Adrenal gland (tissue), 12 donors: ENCODE results near the gene PRPF8. TPM values are rescaled to one million over a fixed set of nuclear protein-coding genes. Genes with fewer than 3 reads are reported as not detected.

Experiments
- DNase-seq, 7 donors: peaks; one replicate each; pipeline ENCODE4 v3.0.0-alpha.2; 2019 to 2020
- H3K27ac ChIP-seq, 5 donors: fragments of 200-600 bp; sonication (generic) in 4 of 5; 1 replicate in 3 of 5; 2 replicates in 2 of 5; pipeline versions ENCODE4 v1.5.1 to v1.8.0; 2016 to 2020; ENCODE audit warnings: mild to moderate bottlenecking in 1 of 5
- H3K27me3 ChIP-seq: fragments of 200-600 bp; 2 replicates; pipeline ENCODE4 v1.8.0; 2021
- H3K36me3 ChIP-seq, 2 donors: fragments of 200-600 bp; replicated peaks in 1 of 2; 1 replicate in 1 of 2; 2 replicates in 1 of 2; pipeline versions ENCODE4 v1.5.1 to v1.8.0; 2018 to 2022
- H3K4me1 ChIP-seq, 2 donors: fragments of 200-600 bp; replicated peaks in 1 of 2; 1 replicate in 1 of 2; 2 replicates in 1 of 2; pipeline versions ENCODE4 v1.5.1 to v1.8.0; 2018 to 2021
- H3K4me3 ChIP-seq, 4 donors: fragments of 200-600 bp; sonication (generic) in 3 of 4; one replicate each; pipeline ENCODE4 v1.5.1; 2016 to 2018
- H3K9me3 ChIP-seq, 3 donors: fragments of 200-600 bp; sonication (generic) in 1 of 3; replicated peaks in 1 of 3; 1 replicate in 2 of 3; 2 replicates in 1 of 3; pipeline versions ENCODE4 v1.5.1 to v1.8.0; 2016 to 2021
- CTCF ChIP-seq, 6 experiments: fragments of 450-650 bp in 4 of 6; fragments of 200-600 bp in 2 of 6; sonication (generic) in 1 of 6; IDR thresholded peaks; 1 replicate in 5 of 6; 2 replicates in 1 of 6; pipeline versions ENCODE4 v1.5.1 to v1.8.0; 2016 to 2021; ENCODE audit warnings: antibody characterized with exemption in 6 of 6, mild to moderate bottlenecking in 2 of 6, moderate library complexity in 1 of 6
- POLR2A ChIP-seq, 2 donors: fragments of 450-650 bp; IDR thresholded peaks; one replicate each; pipeline ENCODE4 v1.6.1; 2017; ENCODE audit warnings: antibody characterized with exemption in 2 of 2, mild to moderate bottlenecking in 2 of 2, moderate library complexity in 1 of 2
- WGBS, 4 donors: extraction: QIAGEN DNeasy Blood & Tissue Kit in 2 of 4; methylation state at CpG; one replicate each; pipeline versions ENCODE4 v1.1.5 to v1.1.7; 2013 to 2017; 5-methylcytosine and 5-hydroxymethylcytosine counted together
- intact Hi-C, 2 donors: fragments of 100-400 bp; cut with DNase I; formaldehyde crosslinking; loops; one replicate each; pipeline versions ENCODE4 v1.14.1 to v1.15.0; 2022 to 2023
- microRNA counts, 2 donors: library from miRNA; unstranded; fragments of <30 nt; microRNA quantifications; one replicate each; lab custom pipeline; 2016
- polyA plus RNA-seq, 3 donors: library from polyadenylated mRNA; stranded (reverse); fragments of 200-250 nt in 2 of 3; fragments of 350-450 nt in 1 of 3; fragmentation: Illumina TruSeq in 1 of 3; extraction: RNeasy Lipid Tissue Mini Kit (QIAGEN cat#74804) in 1 of 3; gene quantifications; one replicate each; pipeline ENCODE4 v1.2.3, GENCODE V29; 2013 to 2014
- small RNA-seq, 2 donors: library from RNA; depleted of rRNA; stranded (forward); fragments of <200 nt; gene quantifications; one replicate each; pipeline ENCODE3, GENCODE V24; 2016
- total RNA-seq, 9 donors: library from RNA; depleted of rRNA in 4 of 9; stranded (reverse); fragments of >200 nt in 4 of 9; fragments of 120-200 nt in 1 of 9; fragmentation: NEBNext Ultra II Directional in 1 of 9; extraction: Animal tissue kit (Norgen Biotek cat#: 25700) in 1 of 9; gene quantifications; one replicate each; pipeline versions ENCODE4 v1.1.0 to v1.2.4, GENCODE V29; 2013 to 2023
- donor health status: healthy with polysubstance abuse.
- donor health status: Bipolar disorder and iron deficiency.
- donor health status: DM: yes; HTN: yes; CAD: no.
- donor health status: DM: no; HTN: no; CAD: no.
- donor health status: DM: no; HTN: no; CAD: no.
- donor health status: DM: yes; HTN: yes; CAD: no.

The PRPF8 gene
- total and polyA plus RNA-seq, 12 donors: 107 to 748 (median 212) TPM

- Histone ChIP-seq H3K4me1 (peaks cover 0 to under 1% of the 10 kb centered on the region in 2 donors), H3K4me3 (no peak overlapping the region), H3K9me3 (no peaks in the 10 kb centered on the region), H3K27ac (no peak overlapping the region), H3K27me3 (no peaks in the 10 kb centered on the region), H3K36me3 (no peaks in the 10 kb centered on the region)
- DNase-seq: no peak
- TF ChIP-seq CTCF (IDR thresholded peaks at IDR 0.05): no peak
- TF ChIP-seq POLR2A (IDR thresholded peaks at IDR 0.05): no peak
- intact Hi-C loops: no loop called here
- 94 to 98% (median 95%) methylated on average over 9 to 14 of the region's 14 CpGs for WGBS, 4 donors
Measured at GRCh38 chr17:1601571-1601970, 83.1 kb downstream of the PRPF8 start.

MicroRNAs within 50 kb of the gene (microRNA counts, 767-probe panel; counts per million panel counts)
- 6,870 to 8,206 counts per million in 2 donors for microRNA hsa-miR-22-3p (lab: Ali Mortazavi, UCI)

Small RNAs within 50 kb of the gene (small RNA-seq; reads per million reads assigned to genes)
- 0 reads per million in 2 donors for gene RN7SL105P

Other genes with a start within 250 kb of the PRPF8 start
- 10 to 100 TPM; 49.6 to 80.6 (median 59.6) TPM for gene CRK, start 228.6 kb downstream of the PRPF8 start, total RNA-seq
- 10 to 100 TPM; 20.3 to 62.7 (median 23.0) TPM for gene CRK, start 228.6 kb downstream of the PRPF8 start, polyA plus RNA-seq
- 100 to 1,000 TPM in 1 of 9 donors, 10 to 100 TPM in 8; 11.6 to 103 (median 72.1) TPM for gene MYO1C, start 192.2 kb downstream of the PRPF8 start, total RNA-seq
- gene MYO1C, start 192.2 kb downstream of the PRPF8 start, polyA plus RNA-seq: 10 to 100 TPM; 35.6 to 71.4 (median 71.3) TPM
- 10 to 100 TPM; 11.1 to 91.6 (median 37.7) TPM for gene INPP5K, start 168.3 kb downstream of the PRPF8 start, total RNA-seq
- 10 to 100 TPM; 22.6 to 41.1 (median 34.0) TPM for gene INPP5K, start 168.3 kb downstream of the PRPF8 start, polyA plus RNA-seq
- 100 to 1,000 TPM in 1 of 9 donors, 10 to 100 TPM in 8; 20.0 to 107 (median 51.9) TPM for gene PITPNA, start 122.1 kb downstream of the PRPF8 start, total RNA-seq
- 100 to 1,000 TPM in 1 of 3 donors, 10 to 100 TPM in 2; 16.4 to 157 (median 17.8) TPM for gene PITPNA, start 122.1 kb downstream of the PRPF8 start, polyA plus RNA-seq
- 10 to 100 TPM in 8 of 9 donors, 1 to 10 TPM in 1; 4.8 to 32.5 (median 18.4) TPM for gene SLC43A2, start 56.0 kb downstream of the PRPF8 start, total RNA-seq
- gene SLC43A2, start 56.0 kb downstream of the PRPF8 start, polyA plus RNA-seq: 10 to 100 TPM in 1 of 3 donors, 1 to 10 TPM in 2; 6.8 to 17.2 (median 7.5) TPM
- gene SCARF1, start 39.1 kb downstream of the PRPF8 start, total RNA-seq: 10 to 100 TPM in 7 of 9 donors, 1 to 10 TPM in 2; 4.0 to 24.8 (median 18.1) TPM
- gene SCARF1, start 39.1 kb downstream of the PRPF8 start, polyA plus RNA-seq: 10 to 100 TPM in 2 of 3 donors, under 1 TPM in 1; 0.81 to 19.1 (median 10.5) TPM
- gene RILP, start 35.0 kb downstream of the PRPF8 start, total RNA-seq: 10 to 100 TPM; 13.8 to 78.3 (median 29.9) TPM
- 10 to 100 TPM; 37.9 to 46.5 (median 40.4) TPM for gene RILP, start 35.0 kb downstream of the PRPF8 start, polyA plus RNA-seq
- gene TLCD2, start 25.5 kb upstream of the PRPF8 start, total RNA-seq: 10 to 100 TPM in 5 of 9 donors, 1 to 10 TPM in 4; 6.8 to 48.7 (median 11.4) TPM
- 10 to 100 TPM in 1 of 3 donors, 1 to 10 TPM in 2; 4.3 to 58.8 (median 7.2) TPM for gene TLCD2, start 25.5 kb upstream of the PRPF8 start, polyA plus RNA-seq
- gene WDR81, start 39.8 kb upstream of the PRPF8 start, total RNA-seq: 10 to 100 TPM; 17.6 to 88.8 (median 44.2) TPM
- 10 to 100 TPM in 2 of 3 donors, 1 to 10 TPM in 1; 4.9 to 52.3 (median 20.2) TPM for gene WDR81, start 39.8 kb upstream of the PRPF8 start, polyA plus RNA-seq
- 1 to 10 TPM; 1.3 to 3.7 (median 2.2) TPM for gene SERPINF2, start 58.0 kb upstream of the PRPF8 start, total RNA-seq
- gene SERPINF2, start 58.0 kb upstream of the PRPF8 start, polyA plus RNA-seq: 1 to 10 TPM in 2 of 3 donors, under 1 TPM in 1; 0.59 to 6.4 (median 5.2) TPM
- 100 to 1,000 TPM in 5 of 9 donors, 10 to 100 TPM in 4; 24.5 to 290 (median 106) TPM for gene SERPINF1, start 77.2 kb upstream of the PRPF8 start, total RNA-seq
- gene SERPINF1, start 77.2 kb upstream of the PRPF8 start, polyA plus RNA-seq: 100 to 1,000 TPM in 2 of 3 donors, 10 to 100 TPM in 1; 70.4 to 310 (median 121) TPM
- gene SMYD4, start 145.0 kb upstream of the PRPF8 start, total RNA-seq: 10 to 100 TPM; 10.2 to 20.2 (median 16.2) TPM
- gene SMYD4, start 145.0 kb upstream of the PRPF8 start, polyA plus RNA-seq: 10 to 100 TPM in 1 of 3 donors, 1 to 10 TPM in 2; 5.1 to 17.9 (median 8.4) TPM
- 100 to 1,000 TPM in 1 of 9 donors, 10 to 100 TPM in 8; 19.3 to 109 (median 23.5) TPM for gene RPA1, start 145.1 kb upstream of the PRPF8 start, total RNA-seq
- 10 to 100 TPM; 12.9 to 32.8 (median 14.8) TPM for gene RPA1, start 145.1 kb upstream of the PRPF8 start, polyA plus RNA-seq